Lung (tissue), 12 donors: ENCODE results near the gene RUFY4. TPM values are rescaled to one million over a fixed set of nuclear protein-coding genes. Genes with fewer than 3 reads are reported as not detected.

Experiments
- ATAC-seq: fragments of 200-7000 bp; cut with Tn5 transposase; one replicate; pipeline ENCODE4 v1.9.1; 2020; ENCODE audit warnings: moderate number of reproducible peaks; ENCODE audit not compliant: insufficient read depth, low FRiP score
- DNase-seq, 3 donors: peaks; one replicate each; pipeline ENCODE4 v3.0.0-alpha.2; 2013 to 2017
- H3K27ac ChIP-seq, 2 donors: one replicate each; pipeline ENCODE4 v1.5.1; 2013; ENCODE audit warnings: mild to moderate bottlenecking in 2 of 2, moderate library complexity in 2 of 2, control low read depth in 1 of 2, inconsistent platforms in 1 of 2, low read depth in 1 of 2, low read length in 1 of 2
- H3K27me3 ChIP-seq, 3 donors: one replicate each; pipeline ENCODE4 v1.5.1; 2013; ENCODE audit warnings: low read length in 2 of 3; ENCODE audit not compliant: control insufficient read depth in 3 of 3, insufficient read depth in 3 of 3
- H3K36me3 ChIP-seq, 4 donors: one replicate each; pipeline ENCODE4 v1.5.1; 2013; ENCODE audit warnings: low read length in 4 of 4, mild to moderate bottlenecking in 1 of 4, moderate library complexity in 1 of 4; ENCODE audit not compliant: control insufficient read depth in 4 of 4, insufficient read depth in 4 of 4
- H3K4me1 ChIP-seq, 5 donors: one replicate each; pipeline ENCODE4 v1.5.1; 2013; ENCODE audit warnings: low read length in 5 of 5, mild to moderate bottlenecking in 2 of 5, moderate library complexity in 1 of 5; ENCODE audit not compliant: control insufficient read depth in 5 of 5, insufficient read depth in 5 of 5
- H3K4me3 ChIP-seq: one replicate; pipeline ENCODE4 v1.5.1; 2013; ENCODE audit warnings: mild to moderate bottlenecking, control low read depth, moderate library complexity
- H3K9ac ChIP-seq, 2 donors: one replicate each; pipeline ENCODE4 v1.5.1; 2013; ENCODE audit warnings: low read length in 2 of 2, control low read depth in 1 of 2; ENCODE audit not compliant: insufficient read depth in 1 of 2
- H3K9me3 ChIP-seq, 4 donors: one replicate each; pipeline ENCODE4 v1.5.1; 2013; ENCODE audit warnings: low read length in 3 of 4, mild to moderate bottlenecking in 1 of 4, moderate library complexity in 1 of 4; ENCODE audit not compliant: control insufficient read depth in 4 of 4, insufficient read depth in 3 of 4
- CTCF ChIP-seq: IDR thresholded peaks from 2 replicates; pipeline ENCODE4 v1.5.1; 2012; ENCODE audit warnings: mild to moderate bottlenecking; ENCODE audit errors: control extremely low read depth, extremely low read depth
- WGBS, 2 donors: extraction: QIAGEN DNeasy Blood & Tissue Kit; methylation state at CpG; one replicate each; pipeline ENCODE4 v1.1.7; 2013; 5-methylcytosine and 5-hydroxymethylcytosine counted together
- polyA plus RNA-seq, 2 donors: library from polyadenylated mRNA; stranded (reverse); fragments of 200-250 nt; gene quantifications; one replicate each; pipeline ENCODE4 v1.2.1, GENCODE V29; 2013
- total RNA-seq, 2 donors: library from RNA; depleted of rRNA in 1 of 2; stranded (reverse); fragments of >200 nt in 1 of 2; gene quantifications; one replicate each; pipeline ENCODE4 v1.2.1, GENCODE V29; 2014 to 2021
- donor health status: control.
- donor health status: control.
- donor health status: Bipolar disorder and iron deficiency.
- donor health status: healthy.
- donor health status: DM: yes; HTN: yes; CAD: no.

RUFY4 gene
- total and polyA plus RNA-seq, 4 donors = 0.15 to 0.57 (median 0.37) TPM

GRCh38 chr2:218130377-218130776, 61.3 kb downstream of the RUFY4 start:
- Histone ChIP-seq H3K27me3 (no peaks in the 10 kb centered on the region), H3K36me3 (no peaks in the 10 kb centered on the region), H3K9ac (no peak overlapping the region), H3K27ac (no peak overlapping the region), H3K4me1 (peaks cover 0 to 5% (median 0%) of the 10 kb centered on the region in 5 donors), H3K9me3 (peaks cover 0 to under 1% (median 0%) of the 10 kb centered on the region in 4 donors), H3K4me3 (no peak overlapping the region)
- DNase-seq (no peak), ATAC-seq (no peak)
- no peak for TF ChIP-seq CTCF
- 88 to 94% methylated on average over 2 of the region's 2 CpGs for WGBS, 2 donors

- Histone ChIP-seq H3K27ac (no peak overlapping the region), H3K36me3 (no peaks in the 10 kb centered on the region), H3K4me3 (no peak overlapping the region), H3K27me3 (no peaks in the 10 kb centered on the region), H3K4me1 (peaks cover 0 to 2% (median 0%) of the 10 kb centered on the region in 5 donors), H3K9me3 (peaks cover 0 to 3% (median 0%) of the 10 kb centered on the region in 4 donors), H3K9ac (no peak overlapping the region)
- ATAC-seq (no peak), DNase-seq (no peak)
- no peak for TF ChIP-seq CTCF
Observed at GRCh38 chr2:218130822-218131221, 61.8 kb downstream of the RUFY4 start.

GRCh38 chr2:218137514-218137913, 68.5 kb downstream of the RUFY4 start:
- no peak for ATAC-seq
- H3K27ac ChIP-seq = no peak overlapping the region
- no peaks in the 10 kb centered on the region for H3K36me3 ChIP-seq
- 23 to 41% methylated on average over 3 of the region's 3 CpGs for WGBS, 2 donors
- H3K4me1 ChIP-seq = no peaks in the 10 kb centered on the region
- H3K9ac ChIP-seq = no peak overlapping the region
- H3K27me3 ChIP-seq = peaks cover 0 to 15% (median 0%) of the 10 kb centered on the region in 3 donors
- no peak overlapping the region for H3K4me3 ChIP-seq
- no peak for TF ChIP-seq CTCF
- DNase-seq = no peak
- peaks cover 0 to 3% (median 0%) of the 10 kb centered on the region in 4 donors for H3K9me3 ChIP-seq

- no peak overlapping the region for H3K9ac ChIP-seq
- H3K27me3 ChIP-seq = peaks cover 0 to 15% (median 0%) of the 10 kb centered on the region in 3 donors
- DNase-seq (no peak), ATAC-seq (no peak)
- peaks cover 0 to 3% (median 0%) of the 10 kb centered on the region in 4 donors for H3K9me3 ChIP-seq
- no peaks in the 10 kb centered on the region for H3K36me3 ChIP-seq
- H3K27ac ChIP-seq = no peak overlapping the region
- no peak overlapping the region for H3K4me3 ChIP-seq
- TF ChIP-seq CTCF = no peak
- WGBS, 2 donors = 64 to 76% methylated on average over 4 of the region's 4 CpGs
- H3K4me1 ChIP-seq = no peaks in the 10 kb centered on the region
Observed at GRCh38 chr2:218138047-218138446, 69.0 kb downstream of the RUFY4 start.
